K562 (cell line): Measurements from ENCODE around the gene VWA3B. TPM values are rescaled to one million over a fixed set of nuclear protein-coding genes. Genes with fewer than 3 reads are reported as not detected.

ENCODE experiments used
- ATAC-seq: fragments of 200-7000 bp; cut with Tn5 transposase; 3 replicates; pipeline ENCODE4 v1.9.1; 2020; ENCODE audit warnings: moderate library complexity
- BruUV-seq: library from RNA; stranded (reverse); fragments of 400-500 nt; replicated peaks from 2 replicates; lab custom pipeline; 2021; lab: Mats Ljungman, UMichigan
- CTCF ChIA-PET: fragments of 300-600 bp; formaldehyde crosslinking; extraction: SDS; loops from one replicate; lab custom pipeline; 2021; ENCODE audit warnings: low intra/inter-chr PET ratio; lab: Yijun Ruan, JAX
- POLR2A ChIA-PET: fragments of 300-600, 350-650 bp; sonication (Branson Sonifier 250); formaldehyde crosslinking; extraction: SDS; loops from one replicate; lab custom pipeline; 2021; ENCODE audit warnings: antibody characterized with exemption, inconsistent platforms; lab: Yijun Ruan, JAX
- DNase-seq, 4 experiments: peaks; one replicate each; pipeline versions ENCODE4 v3.0.0 to v3.0.0-alpha.2; 2011 to 2018; ENCODE audit warnings: low spot score in 3 of 4, mixed read lengths in 3 of 4; ENCODE audit errors: extremely low read depth in 1 of 4
- FAIRE-seq: peaks from 2 replicates; lab custom pipeline; 2011; peaks lifted over from hg19 to GRCh38; lab: Jason Lieb, UNC
- H2AFZ ChIP-seq: 2 replicates; pipeline ENCODE4 v1.6.0; 2011; ENCODE audit warnings: low read depth, low read length, control low read depth, inconsistent platforms
- H3K27ac ChIP-seq: fragments of 200-600 bp; 3 replicates; pipeline ENCODE4 v1.8.0; 2011; ENCODE audit warnings: low read depth, mild to moderate bottlenecking, control low read depth, inconsistent platforms, low read length, moderate library complexity, mixed read lengths; ENCODE audit errors: extremely low read depth
- H3K27me3 ChIP-seq, 2 experiments: fragments of 300-600 bp in 1 of 2; 2 replicates in 1 of 2; 3 replicates in 1 of 2; pipeline versions ENCODE4 v1.6.0 to v1.8.0; 2011; ENCODE audit warnings: inconsistent platforms in 2 of 2, low read length in 2 of 2, mild to moderate bottlenecking in 1 of 2, mixed read lengths in 1 of 2, moderate library complexity in 1 of 2; ENCODE audit not compliant: control insufficient read depth in 2 of 2, insufficient read depth in 2 of 2
- H3K36me3 ChIP-seq: fragments of 300-600 bp; 3 replicates; pipeline ENCODE4 v1.8.0; 2011; ENCODE audit warnings: mild to moderate bottlenecking, low read length, inconsistent platforms; ENCODE audit not compliant: control insufficient read depth, insufficient read depth
- H3K4me1 ChIP-seq, 2 experiments: fragments of 200-600 bp in 1 of 2; replicated peaks in 1 of 2; 2 replicates in 1 of 2; 3 replicates in 1 of 2; pipeline versions ENCODE4 v1.5.1 to v1.8.0; 2011; ENCODE audit warnings: inconsistent platforms in 2 of 2, low read length in 2 of 2, mild to moderate bottlenecking in 1 of 2, mixed read lengths in 1 of 2, moderate library complexity in 1 of 2; ENCODE audit not compliant: control insufficient read depth in 2 of 2, insufficient read depth in 2 of 2
- H3K4me2 ChIP-seq: 2 replicates; pipeline ENCODE4 v1.6.1; 2011; ENCODE audit warnings: low read length, control low read depth, inconsistent platforms, mixed read lengths; ENCODE audit not compliant: insufficient read depth
- H3K4me3 ChIP-seq: fragments of 200-600 bp; sonication (generic), shearing (Covaris generic); 2 replicates; pipeline ENCODE4 v1.5.1; 2016; ENCODE audit warnings: control low read depth, inconsistent platforms
- H3K79me2 ChIP-seq: fragments of 200-600 bp; 3 replicates; pipeline ENCODE4 v1.8.0; 2011; ENCODE audit warnings: low read length, inconsistent platforms; ENCODE audit not compliant: control insufficient read depth, insufficient read depth
- H3K9ac ChIP-seq, 2 experiments: 2 replicates each; pipeline versions ENCODE4 v1.6.0 to v1.6.1; 2011; ENCODE audit warnings: low read depth in 2 of 2, low read length in 2 of 2, control low read depth in 1 of 2, inconsistent platforms in 1 of 2, mild to moderate bottlenecking in 1 of 2, mixed read lengths in 1 of 2; ENCODE audit not compliant: insufficient read depth in 1 of 2
- H3K9me1 ChIP-seq: one replicate; pipeline ENCODE4 v1.6.0; 2011; ENCODE audit warnings: inconsistent platforms, mild to moderate bottlenecking, low read length, moderate library complexity; ENCODE audit not compliant: control insufficient read depth, insufficient read depth
- H3K9me3 ChIP-seq: replicated peaks from 2 replicates; pipeline ENCODE4 v1.5.1; 2011; ENCODE audit warnings: low read depth, low read length, inconsistent platforms; ENCODE audit not compliant: control insufficient read depth, insufficient read depth
- H4K20me1 ChIP-seq: replicated peaks from 2 replicates; pipeline ENCODE4 v1.6.1; 2011; ENCODE audit warnings: low read length, inconsistent platforms, mixed read lengths; ENCODE audit not compliant: control insufficient read depth, insufficient read depth
- CTCF ChIP-seq, 3 experiments: IDR thresholded peaks in 2 of 3; conservative IDR thresholded peaks in 1 of 3; 2 replicates each; pipeline ENCODE4 v1.5.1; 2011 to 2012; ENCODE audit warnings: low read length in 3 of 3, mild to moderate bottlenecking in 3 of 3, control low read depth in 2 of 3, improper control_type of control experiment in 1 of 3, inconsistent platforms in 1 of 3, low read depth in 1 of 3, mixed read lengths in 1 of 3, moderate library complexity in 1 of 3; ENCODE audit not compliant: insufficient read depth in 2 of 3
- GABPB1 ChIP-seq: sonication (generic); formaldehyde crosslinking; IDR thresholded peaks from 2 replicates; pipeline ENCODE4 v1.8.0; 2022; ENCODE audit warnings: mild to moderate bottlenecking, missing genetic modification reagents
- KLF10 ChIP-seq: fragments of 250-450 bp; sonication (Bioruptor Pico); IDR thresholded peaks from 2 replicates; pipeline ENCODE4 v1.6.1; 2021; ENCODE audit warnings: matching md5 sums
- MXD1 ChIP-seq: fragments of 250-450 bp; sonication (Bioruptor Pico); IDR thresholded peaks from 2 replicates; pipeline ENCODE4 v1.8.0; 2021; ENCODE audit warnings: borderline replicate concordance, mild to moderate bottlenecking, moderate library complexity; ENCODE audit not compliant: poor library complexity, severe bottlenecking
- REST ChIP-seq, 2 experiments: fragments of 450-650 bp; formaldehyde crosslinking in 1 of 2; IDR thresholded peaks; 2 replicates each; pipeline versions ENCODE4 v1.4.0 to v1.6.1; 2014 to 2020; ENCODE audit warnings: mild to moderate bottlenecking in 2 of 2, borderline replicate concordance in 1 of 2, low read depth in 1 of 2
- TGIF2 ChIP-seq: sonication (generic); formaldehyde crosslinking; IDR thresholded peaks from 2 replicates; pipeline ENCODE4 v1.8.1; 2022; ENCODE audit warnings: mild to moderate bottlenecking, missing genetic modification reagents, moderate library complexity
- TRIM24 ChIP-seq, 2 experiments: fragments of 450-650 bp; IDR thresholded peaks; 2 replicates each; pipeline ENCODE4 v1.6.1; 2016
- ZNF23 ChIP-seq: fragments of 250-450 bp; sonication (Bioruptor Pico); IDR thresholded peaks from 2 replicates; pipeline ENCODE4 v1.4.0; 2020; ENCODE audit warnings: mild to moderate bottlenecking
- ZNF655 ChIP-seq: fragments of 250-450 bp; sonication (Bioruptor Pico); IDR thresholded peaks from 2 replicates; pipeline ENCODE4 v1.5.0; 2021
- ZNF830 ChIP-seq: fragments of 250-450 bp; sonication (Bioruptor Pico); IDR thresholded peaks from 2 replicates; pipeline ENCODE4 v1.5.0; 2021; ENCODE audit warnings: mild to moderate bottlenecking
- WGBS: fragments of 100-300 bp; shearing (Covaris generic); methylation state at CpG from one replicate; pipeline ENCODE4 v1.1.6; 2016; ENCODE audit warnings: low coverage, mixed read lengths; ENCODE audit not compliant: insufficient coverage; ENCODE audit errors: missing lambda C conversion rate; 5-methylcytosine and 5-hydroxymethylcytosine counted together
- in situ Hi-C: fragments of 300-500 bp; cut with MboI; formaldehyde crosslinking; loops from 4 replicates; pipeline ENCODE4 v1.15.0; 2018; ENCODE audit warnings: inconsistent platforms, mixed read lengths
- intact Hi-C: fragments of 100-400 bp; cut with micrococcal nuclease; formaldehyde crosslinking; loops from 2 replicates; pipeline ENCODE4 v1.14.2; 2022
- polyA plus RNA-seq, 8 experiments: library from polyadenylated mRNA; depleted of rRNA in 4 of 8; stranded (reverse) in 5 of 8; unstranded in 3 of 8; fragments of >200 nt; fragmentation: Nextera tagmentation in 2 of 8; fragmentation: Illumina TruSeq in 1 of 8; extraction: Ambion mirVana in 2 of 8; extraction: Trizol in 1 of 8; gene quantifications; 2 replicates each; pipeline versions ENCODE4 v1.2.1 to v1.2.3, GENCODE V29; 2011 to 2014; ENCODE audit warnings: inconsistent platforms in 1 of 8, missing spikeins in 1 of 8
- total RNA-seq, 7 experiments: library from RNA; depleted of rRNA in 6 of 7; stranded (reverse); fragments of >200 nt in 6 of 7; fragmentation: Illumina TruSeq in 2 of 7; extraction: Trizol in 2 of 7; gene quantifications; 2 replicates each; pipeline versions ENCODE4 v1.2.1 to v1.2.3, GENCODE V29; 2011 to 2021; ENCODE audit warnings: low replicate concordance in 1 of 7

Gene VWA3B
- total and polyA plus RNA-seq, 9 of the 15 experiments (the other 6 are each of a cell fraction or from before 2014, with no cell fraction given): not detected

GRCh38 chr2:98175811-98176210 lies 88.8 kb downstream of the VWA3B start:
- peak in 1 of 4 experiments; percentile 8 for DNase-seq
- Histone ChIP-seq H3K4me2 (no peak overlapping the region), H3K9me3 (no peaks in the 10 kb centered on the region), H3K36me3 (no peaks in the 10 kb centered on the region), H4K20me1 (no peaks in the 10 kb centered on the region), H3K4me1 (no peaks in the 10 kb centered on the region), H2AFZ (no peak overlapping the region), H3K4me3 (no peak overlapping the region), H3K79me2 (no peaks in the 10 kb centered on the region), H3K27me3 (peaks cover 4 to 31% of the 10 kb centered on the region in 2 experiments; a peak in 4 of 5 replicates), H3K9ac (no peak overlapping the region), H3K27ac (no peak overlapping the region), H3K9me1 (no peaks in the 10 kb centered on the region)
- WGBS: 2% methylated on average over 6 of the region's 6 CpGs
- no TSS peak for BruUV-seq
- in situ Hi-C loops: no loop called here
- intact Hi-C loops: no loop called here
- CTCF ChIA-PET: interaction anchor here (0.8 kb wide), 1 partner anchor 585 kb away, joined by 3 read pairs; no protein-coding TSS in a partner anchor
- FAIRE-seq: no peak
- peak; percentile 45; the same call in 2 of the 3 replicates for ATAC-seq
- POLR2A ChIA-PET: interaction anchor here (0.6 kb wide), 1 partner anchor 27 kb away, joined by 3 read pairs; no protein-coding TSS in a partner anchor
- TF ChIP-seq GABPB1 (no peak), CTCF (IDR thresholded peaks at IDR 0.05 in 2 of 3, conservative IDR thresholded peaks at IDR 0.05 in 1 of 3; ENCODE audit: insufficient read depth in 2 of 3, low read depth in 1 of 3, low read length in 3 of 3) (peak in 1 of 3 experiments; percentile 6; a peak in 1 of 6 replicates), ZNF830 (no peak), TGIF2 (CRISPR knock-in tag) (no peak), ZNF23 (CRISPR knock-in tag) (no peak), KLF10 (CRISPR knock-in tag) (no peak), ZNF655 (no peak), MXD1 (CRISPR knock-in tag) (no peak), TRIM24 (IDR thresholded peaks at IDR 0.05) (no peak), REST (IDR thresholded peaks at IDR 0.05; ENCODE audit: borderline replicate concordance) (peak; percentile 12; the same call in 1 of the 2 replicates), REST (CRISPR knock-in tag; IDR thresholded peaks at IDR 0.05; ENCODE audit: low read depth) (no peak)
